Astrocyte of the spinal cord (primary cell): ENCODE results near the gene RBM42.

Experiments
- DNase-seq: peaks from one replicate; pipeline ENCODE4 v3.0.0; 2011; ENCODE audit warnings: low read depth, low spot score
- H3K4me3 ChIP-seq: 2 replicates; pipeline ENCODE4 v1.5.1; 2011; ENCODE audit warnings: low read depth, mild to moderate bottlenecking, low read length, moderate library complexity
- in situ Hi-C: cut with HindIII; loops from 2 replicates; pipeline ENCODE4 v1.10.0; 2017; ENCODE audit warnings: low sequenced_read_pairs
- TF ChIP-seq, protein P1 (sequence below): IDR thresholded peaks from 2 replicates; pipeline ENCODE4 v1.5.1; 2012; ENCODE audit warnings: low read depth, mild to moderate bottlenecking, low read length, inconsistent platforms

RBM42 gene

DNA sequence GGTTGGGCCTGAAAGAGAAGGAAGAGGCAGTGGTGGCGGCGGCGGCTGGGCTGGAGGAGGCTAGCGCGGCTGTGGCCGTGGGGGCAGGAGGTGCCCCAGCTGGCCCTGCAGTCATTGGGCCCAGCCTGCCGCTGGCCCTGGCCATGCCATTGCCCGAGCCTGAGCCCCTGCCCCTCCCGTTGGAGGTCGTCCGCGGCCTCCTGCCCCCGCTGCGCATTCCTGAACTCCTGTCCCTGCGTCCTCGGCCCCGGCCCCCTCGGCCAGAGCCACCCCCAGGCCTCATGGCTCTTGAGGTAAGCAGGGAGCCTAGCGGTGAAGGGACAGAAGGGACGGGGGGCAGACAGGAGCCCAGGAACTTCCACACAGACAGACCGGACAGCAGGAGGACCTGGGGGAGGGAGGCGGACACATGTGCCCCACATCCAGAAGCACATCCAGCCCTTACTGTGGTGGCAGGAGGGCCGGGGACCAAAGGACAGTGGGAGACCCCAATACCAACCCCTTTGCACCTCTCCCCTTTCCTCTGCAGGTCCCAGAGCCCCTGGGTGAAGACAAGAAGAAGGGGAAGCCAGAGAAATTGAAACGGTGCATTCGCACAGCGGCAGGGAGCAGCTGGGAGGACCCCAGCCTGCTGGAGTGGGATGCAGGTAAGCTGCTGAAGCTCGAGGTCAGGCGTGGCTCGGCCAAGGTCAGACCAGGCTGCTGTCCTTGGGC, 5.0 kb downstream of the RBM42 start:
- H3K4me3 ChIP-seq, result no peak overlapping the region
- TF ChIP-seq, protein P1, sequence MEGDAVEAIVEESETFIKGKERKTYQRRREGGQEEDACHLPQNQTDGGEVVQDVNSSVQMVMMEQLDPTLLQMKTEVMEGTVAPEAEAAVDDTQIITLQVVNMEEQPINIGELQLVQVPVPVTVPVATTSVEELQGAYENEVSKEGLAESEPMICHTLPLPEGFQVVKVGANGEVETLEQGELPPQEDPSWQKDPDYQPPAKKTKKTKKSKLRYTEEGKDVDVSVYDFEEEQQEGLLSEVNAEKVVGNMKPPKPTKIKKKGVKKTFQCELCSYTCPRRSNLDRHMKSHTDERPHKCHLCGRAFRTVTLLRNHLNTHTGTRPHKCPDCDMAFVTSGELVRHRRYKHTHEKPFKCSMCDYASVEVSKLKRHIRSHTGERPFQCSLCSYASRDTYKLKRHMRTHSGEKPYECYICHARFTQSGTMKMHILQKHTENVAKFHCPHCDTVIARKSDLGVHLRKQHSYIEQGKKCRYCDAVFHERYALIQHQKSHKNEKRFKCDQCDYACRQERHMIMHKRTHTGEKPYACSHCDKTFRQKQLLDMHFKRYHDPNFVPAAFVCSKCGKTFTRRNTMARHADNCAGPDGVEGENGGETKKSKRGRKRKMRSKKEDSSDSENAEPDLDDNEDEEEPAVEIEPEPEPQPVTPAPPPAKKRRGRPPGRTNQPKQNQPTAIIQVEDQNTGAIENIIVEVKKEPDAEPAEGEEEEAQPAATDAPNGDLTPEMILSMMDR, result no peak
- DNase-seq, result no peak
- in situ Hi-C loops, result no loop called here

DNA sequence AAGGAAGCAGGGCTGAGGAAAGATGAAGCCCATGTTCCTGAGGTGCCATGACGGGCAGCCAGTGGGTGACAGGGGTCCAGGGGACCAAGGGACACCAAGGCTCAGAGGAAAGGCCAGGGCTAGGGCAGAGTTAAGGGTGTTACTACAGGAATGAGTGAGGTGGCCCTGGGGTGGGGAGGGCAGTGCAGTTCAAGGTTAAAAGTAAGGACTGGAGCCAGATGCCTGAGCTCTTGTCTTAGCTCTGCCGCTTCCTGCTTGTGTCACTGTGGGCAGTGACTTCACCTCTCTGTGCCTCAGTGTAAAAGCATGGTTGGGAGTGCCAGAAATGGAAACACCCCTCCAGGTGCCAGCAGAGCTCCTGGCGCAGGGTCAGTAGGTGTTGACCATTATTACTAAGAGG, 7.8 kb downstream of the RBM42 start:
- no peak for DNase-seq
- in situ Hi-C loops, result no loop called here
- no peak overlapping the region for H3K4me3 ChIP-seq
- TF ChIP-seq, protein P1, result no peak

DNA sequence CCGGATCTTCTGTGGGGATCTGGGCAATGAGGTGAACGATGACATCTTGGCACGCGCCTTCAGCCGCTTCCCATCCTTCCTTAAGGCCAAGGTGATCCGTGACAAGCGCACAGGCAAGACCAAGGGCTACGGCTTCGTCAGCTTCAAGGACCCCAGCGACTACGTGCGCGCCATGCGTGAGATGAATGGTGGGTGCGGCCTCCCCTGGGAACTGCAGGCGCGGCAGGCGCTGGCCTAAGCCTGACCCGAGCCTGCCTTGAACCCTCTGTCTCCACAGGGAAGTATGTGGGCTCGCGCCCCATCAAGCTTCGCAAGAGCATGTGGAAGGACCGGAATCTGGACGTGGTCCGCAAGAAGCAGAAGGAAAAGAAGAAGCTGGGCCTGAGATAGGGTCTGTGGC, 8.3 kb downstream of the RBM42 start:
- no peak for DNase-seq
- TF ChIP-seq, protein P1, result no peak
- no peak overlapping the region for H3K4me3 ChIP-seq
- in situ Hi-C loops, result no loop called here

DNA sequence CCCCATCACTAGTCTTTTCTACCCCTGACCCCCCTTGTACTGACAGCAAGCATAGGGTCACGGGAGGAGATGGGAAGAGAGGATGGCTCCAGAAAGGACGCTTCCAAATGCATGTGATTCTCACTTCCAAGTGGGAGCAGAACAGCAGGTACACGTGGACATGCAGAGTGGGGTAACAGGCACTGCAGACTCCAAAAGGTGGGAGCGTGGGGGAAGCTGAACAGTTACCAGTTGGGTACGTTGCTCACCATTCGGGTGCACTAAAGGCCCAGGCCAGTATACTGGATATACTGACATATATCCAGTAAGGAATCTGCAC, 10.4 kb downstream of the RBM42 start:
- DNase-seq, result no peak
- in situ Hi-C loops, result no loop called here

DNA sequence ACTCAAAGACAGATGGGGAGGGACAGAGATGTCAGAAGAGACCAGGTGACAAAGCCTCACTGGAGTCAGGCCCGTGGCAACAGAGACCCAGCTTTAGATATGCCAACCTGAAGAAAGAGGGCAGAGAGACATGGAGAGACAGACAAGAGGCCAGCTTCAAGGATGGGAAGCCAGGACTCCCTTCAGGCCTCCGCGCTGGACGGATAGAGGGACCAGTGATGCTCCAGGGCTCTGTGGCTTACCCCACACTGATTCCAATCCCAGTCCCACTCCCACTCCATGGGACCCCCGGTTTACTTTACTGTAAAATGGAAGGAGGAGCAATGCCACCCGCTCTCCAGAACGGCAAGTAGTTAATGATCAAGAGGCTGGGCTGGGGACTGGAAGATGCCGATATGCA, 11.0 kb downstream of the RBM42 start:
- TF ChIP-seq, protein P1, result no peak
- no peak overlapping the region for H3K4me3 ChIP-seq
- in situ Hi-C loops, result no loop called here
- DNase-seq, result no peak

More for the DNA sequence above, 10.4 kb downstream of the RBM42 start:
- TF ChIP-seq, protein P1, result no peak
- no peak overlapping the region for H3K4me3 ChIP-seq

DNA sequence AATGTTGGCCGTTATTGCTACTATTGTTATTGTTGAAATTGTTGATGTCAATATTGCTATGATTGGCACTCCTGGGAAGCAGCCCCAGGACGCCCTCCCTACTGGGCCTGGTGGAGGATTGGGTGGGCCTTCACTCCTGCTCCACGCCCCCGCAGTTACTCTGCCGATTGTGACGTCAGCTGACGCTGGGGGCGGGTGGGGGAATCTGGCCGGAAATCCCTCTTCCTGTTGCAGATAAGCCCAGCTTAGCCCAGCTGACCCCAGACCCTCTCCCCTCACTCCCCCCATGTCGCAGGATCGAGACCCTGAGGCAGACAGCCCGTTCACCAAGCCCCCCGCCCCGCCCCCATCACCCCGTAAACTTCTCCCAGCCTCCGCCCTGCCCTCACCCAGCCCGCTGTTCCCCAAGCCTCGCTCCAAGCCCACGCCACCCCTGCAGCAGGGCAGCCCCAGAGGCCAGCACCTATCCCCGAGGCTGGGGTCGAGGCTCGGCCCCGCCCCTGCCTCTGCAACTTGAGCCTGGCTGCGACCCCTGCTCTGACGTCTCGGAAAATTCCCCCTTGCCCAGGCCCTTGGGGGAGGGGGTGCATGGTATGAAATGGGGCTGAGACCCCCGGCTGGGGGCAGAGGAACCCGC, 12.8 kb downstream of the RBM42 start, which contains the start of gene ETV2:
TSS of gene ETV2 (plus strand) at position 231 of the 637 bp plus-strand sequence. CDS start 716 bp downstream, outside the sequence.
- in situ Hi-C loops, result no loop called here
- H3K4me3 ChIP-seq, result no peak within 1 kb of the TSS
- TF ChIP-seq, protein P1, result no peak
- no peak for DNase-seq
